HG03460 (cell line): ENCODE data around the gene TXNDC16.

Source experiments
- ATAC-seq: cut with Tn5 transposase; IDR thresholded peaks from one replicate; pipeline ENCODE4 v1.9.1; 2021; ENCODE audit not compliant: unreplicated experiment

Gene TXNDC16

GRCh38 chr14:52395728-52396127 is 156.6 kb downstream of the TXNDC16 start:
- ATAC-seq, result no peak

- ATAC-seq, result no peak
Measured at GRCh38 chr14:52391881-52392615, 160.3 kb downstream of the TXNDC16 start.
